HAP-1 (cell line): ENCODE results near the gene PSMF1.
"Not testable (repeated sequence)": the region's sequence is repeated elsewhere in the genome, so short reads cannot be mapped to it uniquely, and the experiment has no call there.

ENCODE experiments used
- DNase-seq, 2 experiments: peaks; one replicate each; pipeline ENCODE4 v3.0.0-alpha.2; 2016 to 2020; ENCODE audit warnings: low spot score in 2 of 2
- H3K27me3 ChIP-seq: fragments of 250-450 bp; sonication (Bioruptor Pico); 2 replicates; pipeline ENCODE4 v1.5.1; 2020; ENCODE audit warnings: low read depth, mild to moderate bottlenecking, moderate library complexity
- H3K36me3 ChIP-seq: fragments of 250-450 bp; sonication (Bioruptor Pico); replicated peaks from 2 replicates; pipeline ENCODE4 v1.5.1; 2020; ENCODE audit warnings: mild to moderate bottlenecking
- H3K4me1 ChIP-seq: fragments of 250-450 bp; sonication (Bioruptor Pico); 2 replicates; pipeline ENCODE4 v1.5.1; 2020; ENCODE audit warnings: mild to moderate bottlenecking
- H3K4me3 ChIP-seq: fragments of 250-450 bp; sonication (Bioruptor Pico); 2 replicates; pipeline ENCODE4 v1.5.1; 2020; ENCODE audit warnings: mild to moderate bottlenecking, moderate library complexity
- H3K9me3 ChIP-seq: fragments of 250-450 bp; sonication (Bioruptor Pico); 2 replicates; pipeline ENCODE4 v1.5.1; 2020; ENCODE audit warnings: mild to moderate bottlenecking, moderate library complexity
- in situ Hi-C: fragments of 300-500 bp; cut with MboI; formaldehyde crosslinking; loops from 3 replicates; pipeline ENCODE4 v1.14.3; 2020; ENCODE audit warnings: low sequenced_read_pairs, inconsistent platforms, mixed read lengths

PSMF1 gene

GRCh38 chr20:1130058-1130694 is 11.8 kb downstream of the PSMF1 start:
- no peaks in the 10 kb centered on the region for H3K4me1 ChIP-seq
- H3K4me3 ChIP-seq, result no peak overlapping the region
- in situ Hi-C loops, result no loop called here
- peaks cover 77% of the 10 kb centered on the region for H3K36me3 ChIP-seq
- no peaks in the 10 kb centered on the region for H3K27me3 ChIP-seq
- H3K9me3 ChIP-seq, result no peaks in the 10 kb centered on the region
- DNase-seq, result no peak

DNA sequence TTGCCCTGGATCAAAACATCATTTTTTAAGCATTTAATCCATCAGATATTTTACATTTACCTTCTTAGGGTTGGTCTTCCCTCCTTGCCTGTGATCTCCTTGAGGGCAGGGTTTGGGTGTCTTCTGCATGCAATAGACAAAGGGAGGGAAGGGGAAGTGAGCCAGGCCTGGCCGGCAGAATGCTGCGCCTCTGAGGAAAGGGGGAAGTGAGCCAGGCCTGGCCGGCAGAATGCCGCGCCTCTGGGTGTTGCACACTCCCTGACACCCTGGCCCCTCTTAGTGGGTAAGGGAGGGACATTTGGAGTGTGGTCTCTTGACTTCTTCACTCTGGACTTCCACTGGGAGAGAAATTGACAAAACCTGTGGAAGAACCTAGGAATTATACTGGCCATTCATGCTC is 12.4 kb downstream of the PSMF1 start:
- no peaks in the 10 kb centered on the region for H3K9me3 ChIP-seq
- no peak for DNase-seq
- no peaks in the 10 kb centered on the region for H3K4me1 ChIP-seq
- no peak overlapping the region for H3K4me3 ChIP-seq
- H3K36me3 ChIP-seq, result peaks cover 78% of the 10 kb centered on the region
- in situ Hi-C loops, result no loop called here
- H3K27me3 ChIP-seq, result no peaks in the 10 kb centered on the region

GRCh38 chr20:1131354-1131753 is 13.0 kb downstream of the PSMF1 start:
- in situ Hi-C loops, result no loop called here
- H3K4me1 ChIP-seq, result no peaks in the 10 kb centered on the region
- no peak overlapping the region for H3K4me3 ChIP-seq
- no peaks in the 10 kb centered on the region for H3K27me3 ChIP-seq
- no peak for DNase-seq
- peaks cover 78% of the 10 kb centered on the region for H3K36me3 ChIP-seq
- H3K9me3 ChIP-seq, result no peaks in the 10 kb centered on the region

DNA sequence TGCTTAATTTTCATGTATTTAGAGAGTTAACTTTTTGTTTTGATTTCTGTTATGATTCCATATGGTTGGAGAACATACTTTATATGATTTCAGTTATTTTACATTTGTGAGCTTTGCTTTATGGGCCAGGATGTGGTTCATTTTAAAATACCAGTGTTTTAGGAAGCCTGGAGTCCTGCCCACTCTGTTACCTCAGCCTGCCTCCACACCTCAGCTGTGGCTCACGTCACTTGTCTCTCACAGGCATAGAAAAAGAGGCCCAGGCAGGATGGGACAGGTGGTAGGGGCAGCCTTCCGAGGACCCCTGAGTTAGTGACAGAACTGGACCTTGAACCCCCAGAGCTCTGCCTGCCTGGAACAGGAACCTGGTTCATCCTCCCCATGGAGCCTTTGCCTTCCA is 16.0 kb downstream of the PSMF1 start:
- Histone ChIP-seq H3K27me3 (no peaks in the 10 kb centered on the region), H3K4me3 (no peak overlapping the region), H3K4me1 (no peaks in the 10 kb centered on the region), H3K9me3 (no peaks in the 10 kb centered on the region), H3K36me3 (peaks cover 72% of the 10 kb centered on the region)
- in situ Hi-C loops, result no loop called here
- DNase-seq, result no peak

DNA sequence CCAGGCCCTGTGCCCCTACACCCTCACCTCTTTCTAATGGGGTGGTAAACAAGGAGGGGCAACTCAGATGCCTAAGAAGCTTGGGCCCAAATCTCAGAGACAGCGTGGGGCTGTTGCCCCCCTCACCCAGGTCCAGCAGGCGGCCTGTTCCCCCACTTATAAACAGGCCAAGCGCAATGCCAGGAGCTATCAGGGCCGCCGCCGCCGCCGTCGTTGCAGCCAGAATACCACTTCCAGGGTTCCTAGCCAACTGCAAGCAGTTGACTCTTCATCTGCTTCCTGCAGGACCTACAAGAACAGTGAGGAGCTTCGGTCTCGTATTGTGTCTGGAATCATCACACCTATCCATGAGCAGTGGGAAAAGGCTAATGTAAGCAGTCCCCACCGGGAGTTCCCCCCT is 16.4 kb downstream of the PSMF1 start:
- in situ Hi-C loops, result no loop called here
- H3K4me3 ChIP-seq, result no peak overlapping the region
- H3K4me1 ChIP-seq, result no peaks in the 10 kb centered on the region
- H3K36me3 ChIP-seq, result peaks cover 69% of the 10 kb centered on the region
- H3K27me3 ChIP-seq, result no peaks in the 10 kb centered on the region
- DNase-seq, result no peak
- H3K9me3 ChIP-seq, result no peaks in the 10 kb centered on the region

DNA sequence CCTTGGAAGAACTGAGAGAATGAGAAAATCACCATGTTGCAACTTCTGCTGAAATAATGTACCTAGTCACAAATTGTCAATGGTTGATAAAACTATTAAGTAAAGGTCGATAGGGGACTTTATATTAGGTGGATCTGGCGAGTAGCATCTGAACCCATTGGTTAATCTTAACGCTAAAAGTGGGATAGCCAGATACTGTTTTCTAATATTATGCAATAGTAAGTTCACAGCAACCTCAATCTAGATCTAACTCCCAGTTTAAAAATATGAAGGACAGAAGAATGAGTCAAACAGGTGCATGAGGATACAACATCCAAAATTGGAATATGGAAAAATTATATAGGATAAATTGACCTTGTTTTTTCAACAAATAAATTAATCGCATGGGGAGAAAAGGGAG is 18.8 kb downstream of the PSMF1 start:
- no peaks in the 10 kb centered on the region for H3K4me1 ChIP-seq
- no peak for DNase-seq
- no peaks in the 10 kb centered on the region for H3K27me3 ChIP-seq
- H3K9me3 ChIP-seq, result no peaks in the 10 kb centered on the region
- in situ Hi-C loops, result no loop called here
- no peak overlapping the region for H3K4me3 ChIP-seq
- H3K36me3 ChIP-seq, result peaks cover 63% of the 10 kb centered on the region

- Histone ChIP-seq H3K4me1 (0 out of 2 replicates have a peak, but pooled peaks cover 4% of the 10 kb centered on the region), H3K27me3 (no peaks in the 10 kb centered on the region), H3K4me3 (no peak overlapping the region), H3K9me3 (no peaks in the 10 kb centered on the region), H3K36me3 (peaks cover 39% of the 10 kb centered on the region)
- DNase-seq, result peak; percentile 46 to 50
- in situ Hi-C loops, result no loop called here
These were observed 26.2 kb downstream of the PSMF1 start for GRCh38 chr20:1144401-1145172.

DNA sequence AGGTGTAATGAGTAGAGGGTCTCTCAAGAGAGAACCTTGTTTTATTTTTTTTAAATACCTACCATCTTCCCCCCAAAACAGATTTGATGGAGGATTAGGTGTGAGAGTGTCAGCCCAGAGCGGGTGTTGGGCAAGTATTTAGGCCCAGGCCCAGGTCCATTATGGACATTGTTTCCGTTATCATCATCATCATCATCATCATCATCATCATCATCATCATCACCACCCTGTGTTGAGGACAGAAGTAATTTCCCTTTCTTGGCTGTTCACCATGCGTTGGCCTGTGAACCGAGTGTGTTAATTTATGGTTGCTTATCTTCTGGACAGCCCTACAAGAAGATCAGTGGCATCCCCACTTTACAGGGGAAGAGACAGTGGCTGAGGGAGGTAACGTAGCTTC is 28.6 kb downstream of the PSMF1 start:
- in situ Hi-C loops, result no loop called here
- H3K36me3 ChIP-seq, result peaks cover 25% of the 10 kb centered on the region

GRCh38 chr20:1149812-1150211 is 31.4 kb downstream of the PSMF1 start:
- H3K27me3 ChIP-seq, H3K4me1 ChIP-seq, in situ Hi-C loops, H3K9me3 ChIP-seq, DNase-seq, H3K4me3 ChIP-seq: not testable (repeated sequence)
- H3K36me3 ChIP-seq, result peaks cover 33% of the 10 kb centered on the region

More for the DNA sequence above, 28.6 kb downstream of the PSMF1 start:
- Histone ChIP-seq H3K4me1 (0 out of 2 replicates have a peak, but pooled peaks cover 4% of the 10 kb centered on the region), H3K27me3 (no peaks in the 10 kb centered on the region), H3K4me3 (no peak overlapping the region), H3K9me3 (no peaks in the 10 kb centered on the region)
- no peak for DNase-seq

- Histone ChIP-seq H3K4me3 (no peak overlapping the region), H3K9me3 (no peaks in the 10 kb centered on the region), H3K4me1 (no peaks in the 10 kb centered on the region), H3K27me3 (no peaks in the 10 kb centered on the region), H3K36me3 (peaks cover 37% of the 10 kb centered on the region)
- no peak for DNase-seq
- in situ Hi-C loops, result no loop called here
These were observed 31.8 kb downstream of the PSMF1 start for GRCh38 chr20:1150218-1150617.

DNA sequence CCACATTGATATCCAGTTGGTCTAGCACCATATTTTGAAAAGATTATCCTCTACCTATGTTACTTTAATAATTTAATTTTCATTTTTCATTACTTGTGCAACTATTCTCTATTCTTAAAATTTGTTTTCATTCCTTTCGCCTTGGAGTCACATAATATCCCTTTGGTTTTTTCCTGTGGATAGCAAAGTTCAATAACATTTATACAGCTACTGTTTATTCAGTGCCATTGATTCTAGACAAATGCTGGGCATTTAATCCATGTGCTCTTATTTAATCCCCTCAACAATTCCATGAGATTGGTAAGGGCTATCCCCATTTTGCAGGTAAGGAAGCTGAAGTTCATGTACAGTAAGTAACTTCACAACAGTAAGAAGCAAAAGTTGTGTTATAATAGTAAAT is 32.6 kb downstream of the PSMF1 start:
- no peaks in the 10 kb centered on the region for H3K4me1 ChIP-seq
- H3K9me3 ChIP-seq, result no peaks in the 10 kb centered on the region
- H3K27me3 ChIP-seq, result no peaks in the 10 kb centered on the region
- H3K36me3 ChIP-seq, result peaks cover 38% of the 10 kb centered on the region
- in situ Hi-C loops, result no loop called here
- DNase-seq, result no peak
- H3K4me3 ChIP-seq, result no peak overlapping the region

GRCh38 chr20:1154226-1154625 is 35.8 kb downstream of the PSMF1 start:
- in situ Hi-C loops, result no loop called here
- no peak for DNase-seq
- Histone ChIP-seq H3K4me1 (no peaks in the 10 kb centered on the region), H3K27me3 (no peaks in the 10 kb centered on the region), H3K36me3 (peaks cover 19% of the 10 kb centered on the region), H3K4me3 (no peak overlapping the region), H3K9me3 (no peaks in the 10 kb centered on the region)

GRCh38 chr20:1154691-1155090 is 36.3 kb downstream of the PSMF1 start:
- Histone ChIP-seq H3K9me3 (no peaks in the 10 kb centered on the region), H3K36me3 (peaks cover 17% of the 10 kb centered on the region), H3K4me1 (no peaks in the 10 kb centered on the region), H3K4me3 (no peak overlapping the region), H3K27me3 (no peaks in the 10 kb centered on the region)
- no peak for DNase-seq
- in situ Hi-C loops, result no loop called here

- no peak overlapping the region for H3K4me3 ChIP-seq
- in situ Hi-C loops, result no loop called here
- no peaks in the 10 kb centered on the region for H3K9me3 ChIP-seq
- no peak for DNase-seq
- no peaks in the 10 kb centered on the region for H3K27me3 ChIP-seq
- no peaks in the 10 kb centered on the region for H3K4me1 ChIP-seq
- peaks cover 17% of the 10 kb centered on the region for H3K36me3 ChIP-seq
These were observed 36.9 kb downstream of the PSMF1 start for GRCh38 chr20:1155342-1155741.
